K562 (cell line): ENCODE results near the gene ANO8. TPM values are rescaled to one million over a fixed set of nuclear protein-coding genes. Genes with fewer than 3 reads are reported as not detected.
A peak's percentile ranks its signal among the peaks of the same experiment; 100 is the strongest.

Experiments
- BRD9 ChIP-seq: fragments of 450-650 bp; IDR thresholded peaks from 2 replicates; pipeline ENCODE4 v1.6.1; 2018; ENCODE audit warnings: low read depth; ENCODE audit not compliant: partially characterized antibody
- CBX8 ChIP-seq: fragments of 200-600 bp; sonication (generic); IDR thresholded peaks from 2 replicates; pipeline ENCODE4 v1.6.1; 2012; ENCODE audit warnings: borderline replicate concordance, mixed run types, low read depth, mild to moderate bottlenecking, moderate library complexity, mixed read lengths, low read length, control low read depth, inconsistent platforms; ENCODE audit not compliant: poor library complexity, severe bottlenecking; ENCODE audit errors: extremely low read depth
- DPF2 ChIP-seq: fragments of 450-650 bp; IDR thresholded peaks from 2 replicates; pipeline ENCODE4 v1.6.1; 2016
- EZH2 ChIP-seq: IDR thresholded peaks from 2 replicates; pipeline ENCODE4 v1.6.1; 2012; ENCODE audit warnings: low read depth, mild to moderate bottlenecking, inconsistent platforms, low read length, borderline replicate concordance
- KHSRP ChIP-seq: fragments of 450-650 bp; IDR thresholded peaks from 2 replicates; pipeline ENCODE4 v1.6.1; 2017
- PTBP1 ChIP-seq: fragments of 200-400 bp; formaldehyde crosslinking; IDR thresholded peaks from 2 replicates; pipeline ENCODE4 v1.6.1; 2017; ENCODE audit warnings: low read depth, low read length
- SNAPC5 ChIP-seq: fragments of 250-450 bp; sonication (Bioruptor Pico); IDR thresholded peaks from 2 replicates; pipeline ENCODE4 v1.8.0; 2021; ENCODE audit warnings: moderate library complexity, mild to moderate bottlenecking, inconsistent platforms
- TAF1 ChIP-seq: IDR thresholded peaks from 2 replicates; pipeline ENCODE4 v1.6.1; 2011; ENCODE audit warnings: mild to moderate bottlenecking, low read length, moderate library complexity; ENCODE audit not compliant: insufficient read depth, control insufficient read depth, severe bottlenecking; ENCODE audit errors: extremely low read depth
- ZBTB2 ChIP-seq: fragments of 450-650 bp; IDR thresholded peaks from 2 replicates; pipeline ENCODE4 v1.6.1; 2016; ENCODE audit warnings: antibody characterized with exemption
- ZNF239 ChIP-seq: fragments of 250-450 bp; sonication (Bioruptor Pico); IDR thresholded peaks from 2 replicates; pipeline ENCODE4 v1.4.0; 2020; ENCODE audit warnings: mild to moderate bottlenecking
- ZNF280A ChIP-seq: fragments of 450-650 bp; IDR thresholded peaks from 2 replicates; pipeline ENCODE4 v1.6.1; 2018; ENCODE audit warnings: mild to moderate bottlenecking, low read depth; ENCODE audit not compliant: partially characterized antibody
- ZNF668 ChIP-seq: fragments of 250-450 bp; sonication (Bioruptor Pico); IDR thresholded peaks from 2 replicates; pipeline ENCODE4 v1.8.0; 2022; ENCODE audit warnings: mild to moderate bottlenecking, inconsistent platforms
- polyA plus RNA-seq, 8 experiments: library from polyadenylated mRNA; depleted of rRNA in 4 of 8; stranded (reverse) in 5 of 8; unstranded in 3 of 8; fragments of >200 nt; fragmentation: Nextera tagmentation in 2 of 8; fragmentation: Illumina TruSeq in 1 of 8; extraction: Ambion mirVana in 2 of 8; extraction: Trizol in 1 of 8; gene quantifications; 2 replicates each; pipeline versions ENCODE4 v1.2.1 to v1.2.3, GENCODE V29; 2011 to 2014; ENCODE audit warnings: inconsistent platforms in 1 of 8, missing spikeins in 1 of 8
- total RNA-seq, 7 experiments: library from RNA; depleted of rRNA in 6 of 7; stranded (reverse); fragments of >200 nt in 6 of 7; fragmentation: Illumina TruSeq in 2 of 7; extraction: Trizol in 2 of 7; gene quantifications; 2 replicates each; pipeline versions ENCODE4 v1.2.1 to v1.2.3, GENCODE V29; 2011 to 2021; ENCODE audit warnings: low replicate concordance in 1 of 7
- TF ChIP-seq, protein P1 (sequence below): fragments of 450-650 bp; formaldehyde crosslinking; IDR thresholded peaks from 2 replicates; pipeline ENCODE4 v1.4.0; 2022; ENCODE audit warnings: missing genetic modification characterization
- TF ChIP-seq, protein P2 (sequence below), 2 experiments: fragments of 450-650 bp; formaldehyde crosslinking in 1 of 2; IDR thresholded peaks; 2 replicates each; pipeline versions ENCODE4 v1.4.0 to v1.6.1; 2014 to 2020; ENCODE audit warnings: mild to moderate bottlenecking in 2 of 2, borderline replicate concordance in 1 of 2, low read depth in 1 of 2

Gene ANO8
- total and polyA plus RNA-seq, 9 of the 15 experiments (the other 6 are each of a cell fraction or from before 2014, with no cell fraction given), result 0.07 to 7.6 (median 2.3) TPM; not detected in 1

DNA sequence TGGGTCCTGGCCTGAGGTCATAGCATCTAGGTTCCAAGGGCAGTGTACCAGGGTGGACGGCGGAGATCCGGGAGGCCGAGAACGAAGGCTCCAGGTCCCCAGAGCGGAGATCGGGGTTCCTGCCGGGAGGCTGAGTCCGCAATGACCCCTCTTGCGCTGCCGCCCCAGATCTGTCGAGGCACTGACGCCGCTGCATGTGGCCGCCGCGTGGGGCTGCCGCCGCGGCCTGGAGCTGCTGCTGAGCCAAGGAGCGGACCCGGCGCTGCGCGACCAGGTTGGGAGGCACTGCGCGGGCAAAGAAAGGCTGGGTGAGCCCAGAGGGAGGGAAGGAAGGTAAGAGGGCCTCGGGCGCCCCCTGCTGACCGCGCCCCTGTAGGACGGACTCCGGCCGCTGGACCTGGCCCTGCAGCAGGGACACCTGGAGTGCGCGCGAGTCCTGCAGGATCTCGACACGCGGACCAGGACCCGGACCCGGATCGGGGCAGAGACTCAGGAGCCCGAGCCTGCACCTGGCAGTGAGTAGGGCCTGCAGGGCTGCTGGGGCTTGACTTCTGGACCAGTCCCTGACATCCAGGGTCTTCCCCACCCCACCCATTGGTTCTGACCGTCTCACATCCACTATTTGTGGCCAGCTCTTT is 52.0 kb downstream of the ANO8 start (continued):
- TF ChIP-seq, protein P1, sequence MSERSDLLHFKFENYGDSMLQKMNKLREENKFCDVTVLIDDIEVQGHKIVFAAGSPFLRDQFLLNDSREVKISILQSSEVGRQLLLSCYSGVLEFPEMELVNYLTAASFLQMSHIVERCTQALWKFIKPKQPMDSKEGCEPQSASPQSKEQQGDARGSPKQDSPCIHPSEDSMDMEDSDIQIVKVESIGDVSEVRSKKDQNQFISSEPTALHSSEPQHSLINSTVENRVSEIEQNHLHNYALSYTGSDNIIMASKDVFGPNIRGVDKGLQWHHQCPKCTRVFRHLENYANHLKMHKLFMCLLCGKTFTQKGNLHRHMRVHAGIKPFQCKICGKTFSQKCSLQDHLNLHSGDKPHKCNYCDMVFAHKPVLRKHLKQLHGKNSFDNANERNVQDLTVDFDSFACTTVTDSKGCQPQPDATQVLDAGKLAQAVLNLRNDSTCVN (CRISPR knock-in tag), result no peak
- TF ChIP-seq DPF2 (no peak), PTBP1 (no peak; the same call in 1 of the 2 replicates), EZH2 (no peak), TAF1 (peak; percentile 32), KHSRP (no peak), ZNF668 (CRISPR knock-in tag) (no peak), ZNF280A (no peak), ZBTB2 (peak; percentile 46; the same call in 1 of the 2 replicates), CBX8 (no peak), BRD9 (no peak), SNAPC5 (CRISPR knock-in tag) (no peak), ZNF239 (CRISPR knock-in tag) (no peak)
- TF ChIP-seq, protein P2, sequence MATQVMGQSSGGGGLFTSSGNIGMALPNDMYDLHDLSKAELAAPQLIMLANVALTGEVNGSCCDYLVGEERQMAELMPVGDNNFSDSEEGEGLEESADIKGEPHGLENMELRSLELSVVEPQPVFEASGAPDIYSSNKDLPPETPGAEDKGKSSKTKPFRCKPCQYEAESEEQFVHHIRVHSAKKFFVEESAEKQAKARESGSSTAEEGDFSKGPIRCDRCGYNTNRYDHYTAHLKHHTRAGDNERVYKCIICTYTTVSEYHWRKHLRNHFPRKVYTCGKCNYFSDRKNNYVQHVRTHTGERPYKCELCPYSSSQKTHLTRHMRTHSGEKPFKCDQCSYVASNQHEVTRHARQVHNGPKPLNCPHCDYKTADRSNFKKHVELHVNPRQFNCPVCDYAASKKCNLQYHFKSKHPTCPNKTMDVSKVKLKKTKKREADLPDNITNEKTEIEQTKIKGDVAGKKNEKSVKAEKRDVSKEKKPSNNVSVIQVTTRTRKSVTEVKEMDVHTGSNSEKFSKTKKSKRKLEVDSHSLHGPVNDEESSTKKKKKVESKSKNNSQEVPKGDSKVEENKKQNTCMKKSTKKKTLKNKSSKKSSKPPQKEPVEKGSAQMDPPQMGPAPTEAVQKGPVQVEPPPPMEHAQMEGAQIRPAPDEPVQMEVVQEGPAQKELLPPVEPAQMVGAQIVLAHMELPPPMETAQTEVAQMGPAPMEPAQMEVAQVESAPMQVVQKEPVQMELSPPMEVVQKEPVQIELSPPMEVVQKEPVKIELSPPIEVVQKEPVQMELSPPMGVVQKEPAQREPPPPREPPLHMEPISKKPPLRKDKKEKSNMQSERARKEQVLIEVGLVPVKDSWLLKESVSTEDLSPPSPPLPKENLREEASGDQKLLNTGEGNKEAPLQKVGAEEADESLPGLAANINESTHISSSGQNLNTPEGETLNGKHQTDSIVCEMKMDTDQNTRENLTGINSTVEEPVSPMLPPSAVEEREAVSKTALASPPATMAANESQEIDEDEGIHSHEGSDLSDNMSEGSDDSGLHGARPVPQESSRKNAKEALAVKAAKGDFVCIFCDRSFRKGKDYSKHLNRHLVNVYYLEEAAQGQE (IDR thresholded peaks at IDR 0.05; ENCODE audit: borderline replicate concordance), result peak; percentile 89
- TF ChIP-seq, protein P2 (CRISPR knock-in tag; IDR thresholded peaks at IDR 0.05; ENCODE audit: low read depth), result no peak
